Stimulated activated naive CD8-positive, alpha-beta T cell treated with anti-CD3 and anti-CD28 coated beads, Interleukin-15, amount 100 ng/mL, for 72 hours (primary cell): ENCODE results near the gene EXTL1.
A peak's percentile ranks its signal among the peaks of the same experiment; 100 is the strongest.

Experiments used
- ATAC-seq: fragments of 150-1000 bp; cut with Tn5 transposase; 2 replicates; pipeline ENCODE4 v1.10.0; 2021; ENCODE audit warnings: mild to moderate bottlenecking, moderate library complexity
- DNase-seq, 2 donors: peaks; one replicate each; pipeline ENCODE4 v3.0.0; 2021 to 2022
- H3K27ac Mint-ChIP-seq, 2 donors: one replicate each; pipeline ENCODE4 v1.8.0; 2022; ENCODE audit warnings: mild to moderate bottlenecking in 2 of 2, mixed read lengths in 2 of 2, moderate library complexity in 2 of 2
- H3K27me3 Mint-ChIP-seq: one replicate; pipeline ENCODE4 v1.8.0; 2022; ENCODE audit warnings: mixed read lengths
- H3K4me1 Mint-ChIP-seq: one replicate; pipeline ENCODE4 v1.8.0; 2022; ENCODE audit warnings: mild to moderate bottlenecking, mixed read lengths
- H3K4me3 Mint-ChIP-seq, 2 donors: one replicate each; pipeline ENCODE4 v1.8.0; 2022; ENCODE audit warnings: mild to moderate bottlenecking in 2 of 2, mixed read lengths in 2 of 2, moderate library complexity in 1 of 2
- H3K9me3 Mint-ChIP-seq, 2 donors: one replicate each; pipeline ENCODE4 v1.8.0; 2022; ENCODE audit warnings: mixed read lengths in 2 of 2

EXTL1 gene

GRCh38 chr1:26029054-26029863 lies 7.7 kb downstream of the EXTL1 start:
- ATAC-seq (no peak), DNase-seq (no peak)
- peaks cover 8% of the 10 kb centered on the region for H3K4me1 Mint-ChIP-seq
- no peak overlapping the region for H3K4me3 Mint-ChIP-seq
- peaks cover 18% of the 10 kb centered on the region for H3K27me3 Mint-ChIP-seq
- H3K9me3 Mint-ChIP-seq, result no peaks in the 10 kb centered on the region
- H3K27ac Mint-ChIP-seq, result no peak overlapping the region

GRCh38 chr1:26029864-26030481 lies 8.4 kb downstream of the EXTL1 start:
- no peak for ATAC-seq
- peaks cover 15% of the 10 kb centered on the region for H3K4me1 Mint-ChIP-seq
- no peak overlapping the region for H3K27ac Mint-ChIP-seq
- peaks cover 23% of the 10 kb centered on the region for H3K27me3 Mint-ChIP-seq
- DNase-seq, result no peak
- H3K4me3 Mint-ChIP-seq, result no peak overlapping the region
- H3K9me3 Mint-ChIP-seq, result no peaks in the 10 kb centered on the region

- H3K4me1 Mint-ChIP-seq, result peaks cover 23% of the 10 kb centered on the region
- ATAC-seq, result no peak
- no peak for DNase-seq
- H3K27ac Mint-ChIP-seq, result no peak overlapping the region
- peaks cover 23% of the 10 kb centered on the region for H3K27me3 Mint-ChIP-seq
- H3K4me3 Mint-ChIP-seq, result no peak overlapping the region
- no peaks in the 10 kb centered on the region for H3K9me3 Mint-ChIP-seq
Observed at GRCh38 chr1:26031196-26031595, 9.6 kb downstream of the EXTL1 start.

- Mint-ChIP-seq H3K4me3 (no peak overlapping the region), H3K9me3 (no peaks in the 10 kb centered on the region)
- no peak for DNase-seq
Observed at GRCh38 chr1:26031611-26032220, 10.1 kb downstream of the EXTL1 start.

GRCh38 chr1:26032656-26033357 lies 11.2 kb downstream of the EXTL1 start:
- DNase-seq (no peak), ATAC-seq (no peak)
- peaks cover 23% of the 10 kb centered on the region for H3K27me3 Mint-ChIP-seq
- no peak overlapping the region for H3K27ac Mint-ChIP-seq
- no peaks in the 10 kb centered on the region for H3K9me3 Mint-ChIP-seq
- H3K4me3 Mint-ChIP-seq, result no peak overlapping the region
- H3K4me1 Mint-ChIP-seq, result peaks cover 27% of the 10 kb centered on the region

More at GRCh38 chr1:26031611-26032220, 10.1 kb downstream of the EXTL1 start:
- Mint-ChIP-seq H3K4me1 (peaks cover 28% of the 10 kb centered on the region), H3K27ac (no peak overlapping the region), H3K27me3 (peaks cover 23% of the 10 kb centered on the region)
- ATAC-seq, result no peak

GRCh38 chr1:26034504-26035202 lies 13.1 kb downstream of the EXTL1 start:
- Mint-ChIP-seq H3K27me3 (peaks cover 26% of the 10 kb centered on the region), H3K9me3 (no peaks in the 10 kb centered on the region), H3K4me3 (peak overlapping the region; percentile 93 to 98), H3K4me1 (peaks cover 24% of the 10 kb centered on the region), H3K27ac (no peak overlapping the region)
- DNase-seq, result no peak
- ATAC-seq, result no peak

- Mint-ChIP-seq H3K4me3 (peak overlapping the region; percentile 93 to 98), H3K9me3 (no peaks in the 10 kb centered on the region), H3K4me1 (peaks cover 24% of the 10 kb centered on the region), H3K27me3 (peaks cover 24% of the 10 kb centered on the region), H3K27ac (peak overlapping the region; percentile 71 to 89)
- peak; percentile 95 for ATAC-seq
- DNase-seq, result peak; percentile 87 to 91
Observed at GRCh38 chr1:26035203-26035958, 13.8 kb downstream of the EXTL1 start.

- Mint-ChIP-seq H3K27me3 (peaks cover 27% of the 10 kb centered on the region), H3K4me3 (peak overlapping the region; percentile 93 to 98), H3K27ac (peak overlapping the region; percentile 71 to 89), H3K9me3 (no peaks in the 10 kb centered on the region), H3K4me1 (peaks cover 24% of the 10 kb centered on the region)
- ATAC-seq, result peak; percentile 78
- peak; percentile 78 to 87 for DNase-seq
Observed at GRCh38 chr1:26035959-26036755, 14.6 kb downstream of the EXTL1 start.

- Mint-ChIP-seq H3K4me3 (no peak overlapping the region), H3K9me3 (no peaks in the 10 kb centered on the region), H3K27me3 (peaks cover 32% of the 10 kb centered on the region), H3K27ac (no peak overlapping the region), H3K4me1 (peaks cover 24% of the 10 kb centered on the region)
- DNase-seq, result no peak
- ATAC-seq, result no peak
Observed at GRCh38 chr1:26036756-26037281, 15.2 kb downstream of the EXTL1 start.

- H3K27ac Mint-ChIP-seq, result no peak overlapping the region
- H3K4me1 Mint-ChIP-seq, result peaks cover 24% of the 10 kb centered on the region
- H3K9me3 Mint-ChIP-seq, result no peaks in the 10 kb centered on the region
- H3K4me3 Mint-ChIP-seq, result no peak overlapping the region
- DNase-seq, result no peak
- H3K27me3 Mint-ChIP-seq, result peaks cover 41% of the 10 kb centered on the region
- ATAC-seq, result no peak
Observed at GRCh38 chr1:26037904-26038303, 16.3 kb downstream of the EXTL1 start.

- H3K4me3 Mint-ChIP-seq, result no peak overlapping the region
- peaks cover 46% of the 10 kb centered on the region for H3K27me3 Mint-ChIP-seq
Observed at GRCh38 chr1:26038477-26038876, 16.9 kb downstream of the EXTL1 start.

GRCh38 chr1:26038904-26039303 lies 17.3 kb downstream of the EXTL1 start:
- no peaks in the 10 kb centered on the region for H3K9me3 Mint-ChIP-seq
- H3K27ac Mint-ChIP-seq, result no peak overlapping the region
- H3K4me1 Mint-ChIP-seq, result peaks cover 24% of the 10 kb centered on the region
- H3K27me3 Mint-ChIP-seq, result peaks cover 47% of the 10 kb centered on the region
- ATAC-seq (no peak), DNase-seq (no peak)
- H3K4me3 Mint-ChIP-seq, result no peak overlapping the region

More at GRCh38 chr1:26038477-26038876, 16.9 kb downstream of the EXTL1 start:
- Mint-ChIP-seq H3K27ac (no peak overlapping the region), H3K4me1 (peaks cover 24% of the 10 kb centered on the region), H3K9me3 (no peaks in the 10 kb centered on the region)
- no peak for ATAC-seq
- DNase-seq, result no peak

- ATAC-seq, result no peak
Observed at GRCh38 chr1:26041401-26041800, 19.8 kb downstream of the EXTL1 start.

GRCh38 chr1:26041978-26042377 lies 20.4 kb downstream of the EXTL1 start:
- ATAC-seq (no peak), DNase-seq (no peak)
- peaks cover 69% of the 10 kb centered on the region for H3K27me3 Mint-ChIP-seq
- peaks cover 15% of the 10 kb centered on the region for H3K4me1 Mint-ChIP-seq
- H3K4me3 Mint-ChIP-seq, result no peak overlapping the region
- no peak overlapping the region for H3K27ac Mint-ChIP-seq
- H3K9me3 Mint-ChIP-seq, result no peaks in the 10 kb centered on the region

More at GRCh38 chr1:26041401-26041800, 19.8 kb downstream of the EXTL1 start:
- no peaks in the 10 kb centered on the region for H3K9me3 Mint-ChIP-seq
- no peak overlapping the region for H3K27ac Mint-ChIP-seq
- peaks cover 63% of the 10 kb centered on the region for H3K27me3 Mint-ChIP-seq
- H3K4me3 Mint-ChIP-seq, result no peak overlapping the region
- no peak for DNase-seq
- peaks cover 14% of the 10 kb centered on the region for H3K4me1 Mint-ChIP-seq
